Keratinocyte (primary cell): ENCODE measurements around the gene MYMK.

Experiments used
- CTCF ChIP-seq, 3 experiments: IDR thresholded peaks in 1 of 3; conservative IDR thresholded peaks in 1 of 3; optimal IDR thresholded peaks in 1 of 3; 2 replicates in 2 of 3; 3 replicates in 1 of 3; pipeline versions ENCODE3 to v1.5.1; 2011; ENCODE audit warnings: low read length in 3 of 3, mild to moderate bottlenecking in 3 of 3, moderate library complexity in 2 of 3, control low read depth in 1 of 3, inconsistent platforms in 1 of 3; ENCODE audit not compliant: insufficient read depth in 2 of 3; ENCODE audit errors: extremely low read depth in 1 of 3
- EZH2 ChIP-seq: IDR thresholded peaks from one replicate; pipeline ENCODE4 v1.6.1; 2012; ENCODE audit warnings: inconsistent platforms, mild to moderate bottlenecking, low read length, moderate library complexity

DNA sequence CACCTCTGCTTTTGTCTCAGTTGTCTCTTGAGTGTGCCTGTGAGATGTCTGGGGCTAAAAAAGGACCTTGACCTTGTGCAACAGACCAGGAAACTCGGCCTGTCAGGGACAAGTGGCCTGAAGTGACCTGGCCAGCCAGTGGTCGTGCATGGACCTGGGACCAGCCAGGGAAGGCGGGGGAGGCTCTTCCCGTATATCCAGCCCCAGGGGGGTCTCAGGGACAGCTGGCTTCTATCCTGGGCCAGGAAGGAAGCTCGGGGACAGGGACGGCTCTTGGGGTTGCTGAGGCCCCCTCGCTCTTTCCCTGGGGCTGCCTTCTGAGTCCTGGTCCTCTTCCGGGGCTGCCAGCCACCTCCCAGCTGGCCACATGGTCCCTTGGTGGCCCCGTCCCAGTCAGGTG lies 6.5 kb upstream of the MYMK start:
- TF ChIP-seq CTCF (optimal IDR thresholded peaks at IDR 0.05 in 1 of 3, IDR thresholded peaks at IDR 0.05 in 1 of 3, conservative IDR thresholded peaks at IDR 0.05 in 1 of 3; ENCODE audit: extremely low read depth in 1 of 3, insufficient read depth in 2 of 3, low read length in 3 of 3) = no peak
- no peak for TF ChIP-seq EZH2
